ENCODE results near the gene PKLR.

DNA sequence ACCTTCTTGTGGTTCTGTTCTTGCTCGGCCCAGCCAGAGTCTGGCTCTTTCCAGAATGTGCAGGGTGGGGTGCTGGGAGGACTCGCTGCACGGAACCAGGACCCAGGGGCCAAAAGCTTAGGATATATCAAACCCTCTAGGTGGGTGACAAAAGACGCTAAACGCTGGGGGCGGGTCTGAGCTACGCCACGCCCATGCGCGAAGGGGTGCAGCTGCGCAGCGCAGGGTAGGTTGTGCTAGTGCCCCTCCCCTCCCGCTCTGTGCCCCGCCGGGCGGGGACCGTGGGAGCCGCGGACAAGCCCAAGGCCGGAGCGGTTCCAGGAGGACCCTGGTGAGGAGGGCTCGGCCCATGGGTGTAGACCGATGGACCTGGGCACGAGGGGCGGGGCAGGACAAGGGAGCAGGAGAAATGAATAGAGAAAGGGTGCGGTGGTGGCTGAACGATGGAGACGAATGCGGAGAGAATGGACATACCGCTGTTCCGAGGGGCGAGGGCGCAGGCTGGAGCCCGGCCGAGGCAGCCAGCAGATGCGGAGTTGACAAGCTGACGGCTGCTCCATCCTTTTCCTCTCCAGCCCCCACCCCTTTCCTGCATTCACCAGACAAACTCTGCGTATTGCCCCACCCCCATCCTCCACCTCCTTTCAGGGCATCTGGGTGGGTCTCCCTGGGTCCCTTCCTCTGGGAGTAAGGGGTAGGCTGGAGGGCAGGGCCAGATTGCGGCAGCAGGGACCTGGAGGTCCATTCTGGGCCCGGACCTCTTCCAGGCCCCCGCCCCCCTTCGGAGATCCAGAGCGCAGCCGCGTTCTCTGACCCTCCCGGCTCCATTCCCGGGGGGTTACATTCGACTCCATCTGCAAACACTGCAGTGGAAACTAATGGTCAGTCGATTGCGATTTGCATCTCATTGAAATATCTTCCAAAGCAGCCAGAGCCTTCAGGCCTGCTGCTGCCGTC lies 19.7 kb upstream of the PKLR start, which contains the start of gene RUSC1:
- TF ChIP-seq CTCF (IDR thresholded peaks at IDR 0.05): peak in 1 of 4 experiments; percentile 23
- TF ChIP-seq POLR2A (IDR thresholded peaks at IDR 0.05): peak in 1 of 2 donors; percentile 50
- TF ChIP-seq POLR2AphosphoS5 (IDR thresholded peaks at IDR 0.05): peak; percentile 47
- no peak for TF ChIP-seq EP300 (IDR thresholded peaks at IDR 0.05)
